ENCODE measurements around the gene NSUN6.

Gene NSUN6

GRCh38 chr10:18664841-18665478 is 13.6 kb upstream of the NSUN6 start:
- Histone ChIP-seq H3K9ac (no peak overlapping the region), H3K4me2 (peak overlapping the region in 2 of 11 experiments; percentile 7 to 13; a peak in 2 of 22 replicates), H3K27ac (no peak overlapping the region), H3K9me3 (replicated peaks in 1 of 11) (no peaks in the 10 kb centered on the region; a peak in 1 of 22 replicates), H3K27me3 (no peaks in the 10 kb centered on the region), H4K20me1 (peaks cover 41 to 100% (median 90%) of the 10 kb centered on the region in 11 experiments; a peak in 21 of 22 replicates), H3K4me3 (no peak overlapping the region), H3K36me3 (peaks cover 47 to 91% (median 73%) of the 10 kb centered on the region in 11 experiments), H3K4me1 (peaks cover 16 to 30% (median 21%) of the 10 kb centered on the region in 10 experiments)
- TF ChIP-seq Cebpa-rat (IDR thresholded peaks at IDR 0.05): no peak

- peaks cover 10 to 51% (median 35%) of the 10 kb centered on the region in 11 experiments; a peak in 17 of 22 replicates for H3K36me3 ChIP-seq
- peaks cover 28 to 40% (median 33%) of the 10 kb centered on the region in 10 experiments for H3K4me1 ChIP-seq
- no peak; a peak in 1 of 22 replicates for TF ChIP-seq Cebpa-rat (IDR thresholded peaks at IDR 0.05)
- peak overlapping the region in 10 of 11 experiments; percentile 94 to 99 (median 98); a peak in 18 of 22 replicates for H3K27ac ChIP-seq
- no peaks in the 10 kb centered on the region for H3K27me3 ChIP-seq
- peak overlapping the region; percentile 95 to 99 (median 98); a peak in 21 of 22 replicates for H3K9ac ChIP-seq
- H4K20me1 ChIP-seq: peaks cover 38 to 64% (median 56%) of the 10 kb centered on the region in 11 experiments; a peak in 21 of 22 replicates
- H3K4me2 ChIP-seq: peak overlapping the region; percentile 83 to 95 (median 89)
- H3K9me3 ChIP-seq (replicated peaks in 1 of 11): no peaks in the 10 kb centered on the region; a peak in 1 of 22 replicates
- H3K4me3 ChIP-seq: peak overlapping the region; percentile 85 to 98 (median 94)
Observed at GRCh38 chr10:18660816-18661431, 9.5 kb upstream of the NSUN6 start.

GRCh38 chr10:18659819-18660535 is 8.6 kb upstream of the NSUN6 start:
- H3K4me3 ChIP-seq: peak overlapping the region; percentile 85 to 98 (median 94)
- H3K27me3 ChIP-seq: no peaks in the 10 kb centered on the region
- peak overlapping the region; percentile 93 to 99 (median 98) for H3K27ac ChIP-seq
- H3K36me3 ChIP-seq: peaks cover 9 to 41% (median 33%) of the 10 kb centered on the region in 11 experiments; a peak in 17 of 22 replicates
- no peaks in the 10 kb centered on the region; a peak in 1 of 22 replicates for H3K9me3 ChIP-seq (replicated peaks in 1 of 11)
- peaks cover 28 to 35% (median 32%) of the 10 kb centered on the region in 10 experiments for H3K4me1 ChIP-seq
- peak overlapping the region; percentile 83 to 95 (median 89) for H3K4me2 ChIP-seq
- peaks cover 30 to 55% (median 46%) of the 10 kb centered on the region in 11 experiments; a peak in 20 of 22 replicates for H4K20me1 ChIP-seq
- TF ChIP-seq Cebpa-rat (IDR thresholded peaks at IDR 0.05): no peak
- H3K9ac ChIP-seq: peak overlapping the region; percentile 95 to 99 (median 98)

DNA sequence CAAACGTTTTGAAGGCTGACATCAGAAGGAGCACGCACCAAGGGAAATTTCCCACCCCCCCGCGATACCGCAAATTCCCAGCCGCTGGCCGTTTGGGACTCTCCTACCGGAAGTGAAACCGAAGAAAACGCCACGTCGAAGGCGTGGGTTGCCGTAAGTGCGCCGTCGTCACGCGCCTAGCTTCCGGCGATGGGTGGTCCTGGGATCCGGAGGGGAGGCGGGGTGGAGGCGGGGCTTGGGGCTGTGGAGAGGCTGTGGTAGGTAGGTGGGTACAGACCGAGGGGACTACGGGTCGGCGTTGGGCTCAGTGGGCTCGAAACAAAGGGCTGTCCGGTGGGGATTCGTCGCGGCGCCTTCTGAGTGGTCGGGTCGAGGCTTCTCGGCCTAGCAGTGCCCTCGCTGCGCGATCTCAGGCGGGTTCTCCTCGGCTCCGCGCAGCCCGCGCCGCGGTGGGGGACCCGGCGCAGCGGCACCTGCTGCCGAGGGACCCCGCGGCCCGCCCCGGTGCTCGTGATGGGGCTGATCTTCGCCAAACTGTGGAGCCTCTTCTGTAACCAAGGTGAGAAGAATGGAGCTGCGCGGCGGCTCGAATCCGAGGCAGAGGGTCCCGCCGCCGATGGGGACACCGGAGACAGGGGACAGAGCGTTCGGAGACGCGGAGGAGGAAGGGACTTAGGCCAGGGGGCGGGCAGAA is 7.9 kb upstream of the NSUN6 start, which contains the start of gene ARL5B:
TSS of gene ARL5B (plus strand) at position 307 of the 694 bp plus-strand sequence. CDS start at position 514, 207 bp downstream.
- Histone ChIP-seq H4K20me1 (peaks cover 23 to 48% (median 39%) of the 10 kb centered on the region in 11 experiments; a peak in 20 of 22 replicates), H3K27ac (peak within 1 kb of the TSS; percentile 93 to 99 (median 98)), H3K9ac (peak within 1 kb of the TSS; percentile 95 to 99 (median 98)), H3K4me2 (peak within 1 kb of the TSS; percentile 85 to 97 (median 93)), H3K4me1 (peaks cover 28 to 35% (median 31%) of the 10 kb centered on the region in 10 experiments), H3K4me3 (peak within 1 kb of the TSS; percentile 85 to 98 (median 94)), H3K27me3 (no peaks in the 10 kb centered on the region), H3K9me3 (replicated peaks in 1 of 11) (no peaks in the 10 kb centered on the region; a peak in 1 of 22 replicates), H3K36me3 (peaks cover 6 to 39% (median 26%) of the 10 kb centered on the region in 11 experiments; a peak in 15 of 22 replicates)
- no peak for TF ChIP-seq Cebpa-rat (IDR thresholded peaks at IDR 0.05)

DNA sequence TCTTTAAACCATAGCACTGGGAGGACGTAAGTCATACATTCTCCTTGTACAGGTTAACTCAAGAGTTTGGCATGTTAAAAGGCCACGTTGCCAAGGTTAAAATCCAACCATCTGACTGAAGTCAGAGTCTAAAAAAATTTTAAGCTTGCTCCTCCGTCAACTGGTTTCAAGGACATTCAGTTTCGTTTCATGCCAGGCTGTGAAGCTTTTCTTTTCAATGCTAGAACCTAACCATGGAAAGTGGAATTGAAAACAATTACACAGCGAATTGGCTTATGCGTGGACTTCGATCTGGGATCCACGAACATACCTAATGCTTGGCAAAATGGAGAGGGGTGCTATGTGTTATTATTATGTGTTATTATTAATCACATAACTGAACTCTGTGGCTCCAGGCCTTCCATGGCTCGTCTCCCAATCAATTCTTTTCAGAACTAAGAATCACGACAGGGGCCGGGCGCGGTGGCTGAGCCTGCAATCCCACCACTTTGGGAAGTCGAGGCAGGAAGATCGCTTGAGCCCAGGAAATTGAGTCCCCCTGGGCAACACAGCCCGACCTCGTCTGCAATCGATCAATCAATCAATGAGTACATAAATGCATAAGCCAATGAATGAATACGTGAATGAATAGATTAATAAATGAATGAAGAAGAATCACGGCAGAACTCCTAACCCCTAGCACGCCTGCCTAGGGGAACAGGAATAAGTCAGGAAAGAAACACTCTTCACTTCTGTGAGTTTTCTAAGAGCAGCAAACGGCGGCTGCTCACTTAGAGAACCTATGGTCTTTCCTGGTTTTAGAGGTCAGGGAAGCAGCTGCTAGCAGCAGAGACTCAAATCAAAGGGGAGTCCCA is 7.1 kb upstream of the NSUN6 start:
- Histone ChIP-seq H3K9me3 (replicated peaks in 1 of 11) (no peaks in the 10 kb centered on the region; a peak in 1 of 22 replicates), H3K27ac (peak overlapping the region; percentile 93 to 99 (median 98)), H3K36me3 (peaks cover 6 to 39% (median 18%) of the 10 kb centered on the region in 11 experiments; a peak in 13 of 22 replicates), H3K27me3 (no peaks in the 10 kb centered on the region), H3K4me1 (peaks cover 28 to 35% (median 31%) of the 10 kb centered on the region in 10 experiments), H3K4me3 (peak overlapping the region; percentile 85 to 98 (median 94)), H3K4me2 (peak overlapping the region; percentile 84 to 97 (median 93)), H4K20me1 (peaks cover 15 to 40% (median 31%) of the 10 kb centered on the region in 11 experiments; a peak in 19 of 22 replicates), H3K9ac (peak overlapping the region; percentile 95 to 99 (median 98))
- TF ChIP-seq Cebpa-rat (IDR thresholded peaks at IDR 0.05): no peak

DNA sequence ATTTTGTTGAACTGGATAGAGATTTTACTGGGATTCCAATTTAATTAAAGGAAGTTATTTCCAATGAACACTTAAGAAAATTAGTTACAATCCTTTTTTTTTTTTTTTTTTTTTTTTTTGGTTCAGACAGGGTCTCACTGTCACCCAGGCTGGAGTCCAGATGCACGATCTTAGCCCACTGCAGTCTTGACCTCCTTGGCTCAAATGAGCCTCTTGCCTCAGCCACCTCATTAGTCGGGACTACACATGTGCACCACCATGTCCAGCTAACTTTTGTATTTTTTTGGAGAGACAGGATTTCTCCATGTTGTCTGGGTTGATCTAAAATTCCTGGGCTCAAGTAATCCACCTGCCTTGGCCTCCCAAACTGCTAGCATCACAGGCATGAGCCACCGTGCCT is 5.3 kb upstream of the NSUN6 start:
- H3K4me1 ChIP-seq: peaks cover 23 to 32% (median 28%) of the 10 kb centered on the region in 10 experiments
- peaks cover 0 to 27% (median 4%) of the 10 kb centered on the region in 11 experiments; a peak in 7 of 22 replicates for H3K36me3 ChIP-seq
- no peak overlapping the region for H3K9ac ChIP-seq
- H3K4me2 ChIP-seq: no peak overlapping the region
- no peak for TF ChIP-seq Cebpa-rat (IDR thresholded peaks at IDR 0.05)
- no peak overlapping the region for H3K4me3 ChIP-seq
- H3K9me3 ChIP-seq (replicated peaks in 1 of 11): no peaks in the 10 kb centered on the region
- H4K20me1 ChIP-seq: peaks cover under 1 to 22% (median 14%) of the 10 kb centered on the region in 11 experiments; a peak in 16 of 22 replicates
- H3K27ac ChIP-seq: no peak overlapping the region
- no peaks in the 10 kb centered on the region for H3K27me3 ChIP-seq

DNA sequence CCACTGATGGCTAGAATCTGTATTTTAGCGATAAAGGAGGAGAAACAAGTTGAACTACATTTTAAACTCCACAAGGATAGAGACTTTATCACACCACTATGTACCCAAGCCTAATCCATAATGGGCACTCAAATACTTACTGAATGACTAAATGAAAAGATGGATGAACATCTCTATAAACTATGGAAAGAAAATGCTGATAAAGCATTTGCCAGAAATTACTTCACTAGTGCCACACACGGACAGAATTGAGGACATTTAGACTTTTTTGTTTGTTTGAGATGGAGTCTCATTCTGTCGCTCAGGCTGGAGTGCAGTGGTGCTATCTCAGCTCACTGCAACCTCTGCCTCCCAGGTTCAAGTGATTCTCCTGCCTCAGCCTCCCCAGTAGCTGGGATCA is 1.7 kb upstream of the NSUN6 start:
- TF ChIP-seq Cebpa-rat (IDR thresholded peaks at IDR 0.05): no peak
- Histone ChIP-seq H3K27me3 (no peaks in the 10 kb centered on the region), H3K36me3 (peaks cover 0 to 20% (median 0%) of the 10 kb centered on the region in 11 experiments; a peak in 6 of 22 replicates), H3K9ac (no peak overlapping the region), H3K4me2 (no peak overlapping the region), H3K4me3 (no peak overlapping the region), H3K4me1 (peaks cover 13 to 39% (median 33%) of the 10 kb centered on the region in 10 experiments), H3K9me3 (replicated peaks in 1 of 11) (no peaks in the 10 kb centered on the region), H4K20me1 (no peaks in the 10 kb centered on the region), H3K27ac (no peak overlapping the region)

All from BLaER1 treated with 17β-estradiol and CSF1 and Interleukin-3, amounts not matched to agents 10 nM and 100 nM (cell line).